Stimulated activated CD4-positive, alpha-beta T cell treated with anti-CD3 and anti-CD28 coated beads, Interleukin-1b, Interleukin-23, amount 100 ng/mL, for 24 hours (primary cell): ENCODE measurements around the gene SMARCAD1.

ENCODE experiments used
- DNase-seq, 4 experiments: peaks; one replicate each; pipeline ENCODE4 v3.0.0-alpha.2; 2020; ENCODE audit warnings: low read depth in 4 of 4, low spot score in 1 of 4

Gene SMARCAD1

DNA sequence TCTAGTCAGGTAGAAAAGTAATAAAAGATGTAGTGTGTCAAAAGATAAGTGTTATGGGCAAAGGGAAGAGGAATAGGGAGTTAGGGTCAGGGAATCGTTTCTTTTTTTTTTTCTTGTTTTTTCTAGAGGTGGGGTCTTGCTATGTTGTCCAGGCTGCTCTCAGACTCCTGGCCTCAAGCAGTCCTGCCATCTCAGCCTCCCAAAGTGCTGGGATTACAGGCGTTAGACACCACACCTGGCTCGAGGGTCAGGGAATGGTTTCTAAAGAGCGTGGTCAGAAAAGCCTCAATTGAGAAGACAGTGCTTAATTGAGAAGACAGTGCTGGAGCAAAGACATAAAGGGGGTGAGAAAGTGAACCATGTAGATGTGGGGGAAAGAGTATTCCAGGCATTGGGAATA, 19.1 kb downstream of the SMARCAD1 start:
- DNase-seq, result no peak

DNA sequence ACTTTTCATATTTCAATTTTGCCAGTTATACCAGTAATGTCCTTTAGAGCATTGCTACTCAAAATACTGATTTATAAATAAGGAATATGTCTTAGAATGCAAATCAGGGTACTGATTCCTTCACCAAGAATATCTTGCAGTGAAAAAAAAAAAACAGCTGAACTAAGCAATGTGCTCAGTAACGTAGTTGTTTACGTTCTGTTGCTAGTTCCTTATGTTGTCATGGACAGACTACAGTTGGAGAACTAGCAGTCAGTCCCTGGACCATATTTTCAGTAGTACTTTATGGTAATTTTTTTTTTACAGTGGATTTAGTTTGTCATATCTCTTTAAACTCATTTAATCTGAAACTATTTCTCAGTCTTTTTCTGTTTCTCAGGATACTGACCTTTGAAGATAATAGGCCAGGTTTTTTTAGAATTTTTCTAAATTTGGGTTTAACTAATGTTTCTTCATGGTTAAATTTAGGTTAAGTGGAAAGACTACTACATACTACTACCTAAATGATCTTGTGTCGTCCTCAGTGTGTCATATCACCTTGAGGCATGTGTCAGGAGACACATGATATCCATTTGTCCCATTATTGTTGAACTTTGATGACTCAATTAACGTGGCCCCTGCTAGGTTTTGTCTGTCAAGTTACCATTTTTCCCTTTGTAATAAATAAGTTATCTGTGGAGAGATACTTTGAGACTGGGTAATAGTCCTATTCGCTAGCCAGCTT, 21.0 kb downstream of the SMARCAD1 start:
- no peak for DNase-seq

DNA sequence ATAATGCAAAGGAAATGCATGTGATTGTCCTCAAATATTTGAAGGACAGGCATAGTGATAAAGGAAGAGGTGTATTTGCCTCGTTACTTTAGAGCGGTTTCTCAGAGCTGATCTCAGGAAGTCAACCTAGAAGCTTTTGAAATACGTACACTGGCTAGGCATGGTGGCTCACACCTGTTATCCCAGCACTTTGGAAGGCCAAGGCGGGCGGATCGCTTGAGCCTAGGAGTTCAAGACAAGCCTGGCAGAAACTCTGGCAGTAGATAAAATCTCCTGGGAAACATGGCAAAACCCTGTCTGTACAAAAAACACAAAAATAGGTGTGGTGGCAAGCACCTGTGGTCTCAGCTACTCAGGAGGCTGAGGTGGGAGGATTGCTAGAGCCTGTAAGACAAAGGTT, 24.9 kb downstream of the SMARCAD1 start:
- no peak for DNase-seq

DNA sequence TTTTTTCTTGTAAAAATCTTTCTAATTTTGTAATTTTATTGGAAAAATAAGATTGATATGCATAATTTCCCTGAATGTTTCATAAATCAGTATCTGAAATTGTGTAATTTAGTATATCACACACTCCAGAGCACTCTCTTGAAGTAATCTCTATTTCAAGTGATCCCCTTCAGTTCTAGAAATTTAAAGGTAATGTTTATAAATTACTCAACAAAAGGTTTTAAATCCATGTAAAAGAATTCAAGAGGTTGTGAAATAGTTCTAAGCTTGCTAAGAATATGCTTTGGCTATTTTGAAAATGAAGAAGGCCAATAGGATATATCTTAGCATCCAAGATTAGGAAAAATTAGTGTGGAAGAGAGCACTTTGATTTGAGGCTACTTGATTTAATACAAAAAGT, 28.2 kb downstream of the SMARCAD1 start:
- no peak for DNase-seq

DNA sequence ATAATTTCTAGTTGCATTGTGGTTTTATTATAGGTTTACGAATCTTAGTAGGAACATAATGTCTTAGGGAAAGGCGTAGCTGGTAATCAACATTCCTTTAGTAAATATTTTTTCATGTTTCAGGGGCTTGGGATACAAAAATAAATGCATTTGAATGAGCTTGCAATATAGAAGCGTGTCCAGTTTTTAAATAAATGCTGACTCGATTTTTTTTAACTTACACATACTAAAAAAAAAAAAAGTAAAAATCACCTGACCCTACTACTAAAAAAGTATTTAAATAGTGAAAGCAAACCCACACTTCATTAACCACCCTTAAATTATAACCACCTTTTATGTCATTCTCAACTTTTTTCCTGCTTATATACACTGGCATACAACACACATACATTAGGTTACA, 29.6 kb downstream of the SMARCAD1 start:
- DNase-seq, result no peak

DNA sequence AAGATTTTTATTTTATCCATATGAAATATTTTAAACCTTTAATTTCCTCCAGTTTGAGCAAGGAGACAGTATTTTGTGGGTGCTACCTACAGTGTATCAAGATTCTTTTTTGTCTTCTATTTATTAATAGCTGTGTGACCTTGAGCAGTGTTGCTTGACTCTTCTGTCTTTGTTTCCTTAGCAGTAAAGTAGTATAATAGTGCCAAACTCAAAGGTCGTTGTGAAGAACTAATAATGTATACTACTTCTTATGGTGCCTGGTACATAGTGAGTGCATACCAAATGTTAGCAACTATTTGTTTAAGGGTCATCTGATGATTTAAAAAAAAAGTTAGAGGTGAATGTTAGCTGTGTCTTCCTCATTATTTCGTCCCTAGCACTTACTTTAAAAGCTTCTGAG, 30.5 kb downstream of the SMARCAD1 start:
- DNase-seq, result no peak

DNA sequence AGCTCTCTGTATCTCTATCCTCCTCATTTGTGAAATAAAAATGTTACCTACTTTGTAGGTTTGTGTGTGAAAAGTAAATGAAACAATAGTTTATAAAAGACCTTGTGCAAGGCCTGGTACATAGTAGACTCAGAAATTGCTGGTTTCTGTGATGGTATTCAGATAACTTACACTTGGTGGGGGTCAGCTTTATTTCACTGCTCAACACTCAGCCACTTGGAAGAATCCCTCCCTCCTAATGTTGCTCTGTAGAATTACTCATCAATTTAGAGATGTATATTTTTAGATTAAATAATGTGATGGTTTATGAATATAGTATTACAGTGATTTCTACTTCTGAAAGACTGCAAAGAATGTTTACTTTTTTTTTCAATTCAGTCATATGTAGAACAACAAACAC, 32.7 kb downstream of the SMARCAD1 start:
- no peak for DNase-seq

DNA sequence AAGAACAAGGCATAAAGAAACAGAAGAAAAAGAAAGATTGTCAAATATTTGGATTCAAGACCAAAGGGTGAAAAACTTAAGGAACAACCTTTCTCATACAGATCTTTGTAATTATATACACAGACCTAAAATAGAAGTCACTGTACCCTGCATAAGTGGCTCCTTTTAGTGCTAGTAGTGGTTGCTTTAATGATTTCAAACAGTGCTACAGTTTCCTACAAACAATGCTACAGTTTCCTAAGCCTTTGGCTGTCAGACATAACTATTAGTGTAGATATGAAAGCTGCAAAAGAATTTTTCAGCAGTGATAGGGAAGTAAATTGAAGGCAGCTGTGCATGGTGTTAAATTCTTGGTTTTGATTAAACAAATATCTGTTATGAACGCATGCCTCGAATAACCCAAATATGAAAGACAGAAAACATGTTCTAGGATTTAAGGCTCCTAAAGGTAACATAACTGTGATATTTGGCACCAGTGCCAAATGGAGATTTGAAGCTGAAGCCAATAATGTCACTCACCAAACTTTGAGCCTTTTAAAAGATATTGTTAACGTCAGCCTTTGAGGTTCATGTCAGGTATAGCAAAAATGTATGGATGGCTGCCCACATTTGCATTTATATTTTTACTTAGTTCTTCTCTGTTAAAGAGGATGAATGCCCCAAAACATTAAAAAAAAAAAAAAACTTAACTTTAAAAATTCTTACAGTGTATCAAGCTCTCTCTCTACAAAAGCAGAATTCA, 36.6 kb downstream of the SMARCAD1 start:
- DNase-seq, result no peak

DNA sequence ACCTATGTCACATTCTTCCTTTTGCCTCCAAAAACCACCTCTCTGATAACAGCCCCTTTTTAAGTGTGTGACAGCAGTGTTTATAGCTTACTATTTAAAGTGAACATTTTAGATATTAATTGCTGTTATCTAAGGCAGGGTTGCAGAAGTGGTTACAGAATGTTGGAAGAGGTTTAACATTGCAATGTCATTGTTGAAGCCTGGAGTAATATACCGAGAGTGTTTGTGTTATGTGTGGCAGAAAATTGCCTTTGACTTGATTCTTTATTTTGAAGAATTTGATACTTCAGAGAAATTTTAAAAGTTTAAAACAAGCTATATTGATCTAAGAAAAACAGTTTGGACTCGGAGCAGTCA, 37.1 kb downstream of the SMARCAD1 start:
- DNase-seq, result no peak

DNA sequence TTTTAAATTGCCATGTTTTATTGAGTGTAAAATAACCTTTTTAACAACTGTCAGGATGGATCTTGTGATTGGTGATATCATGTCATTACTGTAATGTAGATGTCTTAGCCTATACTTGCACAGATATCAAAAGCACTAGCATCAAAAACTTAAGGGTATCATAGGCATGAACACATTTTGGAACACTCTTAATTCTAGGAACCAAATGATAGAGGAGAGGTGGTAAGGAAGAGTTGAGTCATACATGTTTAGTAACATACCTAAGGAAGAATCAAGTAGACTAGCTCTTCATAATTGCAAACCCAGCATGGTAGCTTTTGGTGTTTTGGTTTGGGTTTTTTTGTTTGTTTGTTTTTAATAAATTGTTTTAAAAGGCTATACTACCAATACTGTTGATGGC, 43.4 kb downstream of the SMARCAD1 start:
- no peak for DNase-seq

DNA sequence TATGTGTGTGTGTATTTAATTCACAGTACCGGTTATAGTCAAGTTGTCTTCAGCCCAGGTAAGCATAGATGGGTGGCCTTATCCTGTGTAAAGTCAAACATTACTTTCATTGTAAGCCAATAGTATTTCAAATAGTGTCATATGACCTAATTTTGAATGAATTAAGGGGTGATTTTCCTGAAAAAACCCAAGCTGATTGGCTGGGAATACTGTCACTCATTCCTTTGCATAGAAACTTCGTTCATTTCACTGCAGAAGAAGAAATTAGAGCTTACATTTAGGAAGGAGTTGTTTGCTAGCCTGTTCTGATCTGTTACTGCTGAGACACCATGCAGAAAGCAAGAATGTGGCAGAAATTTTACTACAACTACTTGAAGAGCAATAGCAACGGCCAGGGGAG, 45.4 kb downstream of the SMARCAD1 start:
- no peak for DNase-seq

DNA sequence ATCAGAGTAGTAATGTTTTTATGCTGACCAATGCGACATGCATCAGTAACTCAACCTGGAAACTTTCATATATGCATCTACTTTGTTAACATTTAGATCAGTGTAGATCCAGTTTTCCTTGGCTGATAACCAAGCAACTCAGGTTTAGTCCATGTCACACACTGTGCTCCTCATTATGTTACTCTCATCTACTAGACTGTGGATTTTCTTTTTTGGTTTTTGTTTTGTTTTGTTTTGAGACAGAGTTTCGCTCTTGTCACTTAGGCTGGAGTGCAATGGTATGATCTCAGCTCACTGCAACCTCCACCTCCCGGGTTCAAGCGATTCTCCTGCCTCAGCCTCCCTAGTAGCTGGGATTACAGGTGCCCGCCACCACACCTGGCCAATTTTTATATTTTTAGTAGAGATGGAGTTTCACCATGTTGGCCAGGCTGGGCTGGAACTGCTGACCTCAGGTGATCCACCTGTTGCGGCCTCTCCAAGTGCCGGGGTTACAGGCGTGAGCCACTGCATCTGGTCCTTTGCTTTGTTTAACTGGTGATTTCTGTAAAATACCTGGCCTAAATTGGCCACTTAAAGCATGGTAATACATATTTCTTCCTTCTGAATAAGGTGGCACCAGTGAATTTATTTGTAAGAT, 48.6 kb downstream of the SMARCAD1 start:
- DNase-seq, result no peak

DNA sequence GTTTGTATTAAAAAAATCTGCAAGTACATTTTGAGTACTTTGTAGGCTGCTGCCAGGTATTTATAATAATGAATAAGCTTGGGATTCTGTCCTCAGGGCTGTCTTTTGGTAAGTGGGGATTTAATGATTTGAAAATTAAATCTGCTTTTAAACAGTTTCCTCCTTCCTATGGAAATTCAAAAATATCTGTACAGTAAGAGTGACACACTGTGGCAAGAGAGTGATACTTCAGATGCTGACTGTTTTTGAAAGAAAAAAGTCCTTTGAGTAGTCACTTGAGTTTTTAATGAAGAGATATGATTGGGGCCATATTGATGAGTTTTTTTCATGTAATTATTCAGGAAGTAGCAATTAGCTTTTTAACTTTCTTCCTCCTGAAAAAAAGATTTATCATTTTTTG, 49.2 kb downstream of the SMARCAD1 start:
- no peak for DNase-seq

DNA sequence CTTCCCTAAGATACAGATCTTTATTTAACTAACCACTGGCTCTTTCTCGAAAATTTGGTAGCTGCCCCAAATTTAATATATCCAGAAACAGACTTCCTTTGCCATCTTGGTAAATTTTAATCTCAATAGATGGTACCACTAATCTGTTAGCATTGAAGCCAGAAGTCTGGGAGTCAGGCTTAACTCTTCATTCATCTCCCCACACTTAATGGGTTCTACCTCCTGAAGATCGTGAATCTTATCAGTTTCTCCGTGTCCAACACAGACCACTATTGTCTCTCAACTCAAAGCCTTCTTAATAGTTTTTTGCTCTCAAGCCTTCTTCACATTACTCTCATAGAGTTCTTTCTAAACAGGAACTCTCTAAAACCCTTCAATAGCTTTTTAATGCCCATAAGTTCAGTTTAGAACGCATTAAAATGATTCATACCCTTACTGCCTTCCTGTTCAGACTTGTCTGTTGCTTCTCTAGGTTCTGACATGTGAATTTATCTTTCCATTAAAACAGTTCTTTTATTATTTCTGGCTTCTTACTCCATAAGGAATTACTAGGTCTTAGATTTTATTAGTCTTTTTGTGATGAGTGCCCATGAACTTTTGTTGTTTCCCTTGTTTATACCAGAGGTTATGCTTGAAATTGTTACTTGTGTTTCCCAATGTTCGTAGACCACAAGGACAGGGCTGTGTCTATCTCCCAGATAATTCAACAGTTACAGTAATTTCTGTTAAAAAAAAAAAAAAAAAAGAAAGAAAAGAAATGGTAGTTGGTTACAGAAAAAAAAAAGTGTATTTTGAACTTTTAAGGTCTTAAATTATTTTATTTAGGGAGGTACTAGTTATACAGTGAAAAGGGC, 54.7 kb downstream of the SMARCAD1 start:
- no peak for DNase-seq

DNA sequence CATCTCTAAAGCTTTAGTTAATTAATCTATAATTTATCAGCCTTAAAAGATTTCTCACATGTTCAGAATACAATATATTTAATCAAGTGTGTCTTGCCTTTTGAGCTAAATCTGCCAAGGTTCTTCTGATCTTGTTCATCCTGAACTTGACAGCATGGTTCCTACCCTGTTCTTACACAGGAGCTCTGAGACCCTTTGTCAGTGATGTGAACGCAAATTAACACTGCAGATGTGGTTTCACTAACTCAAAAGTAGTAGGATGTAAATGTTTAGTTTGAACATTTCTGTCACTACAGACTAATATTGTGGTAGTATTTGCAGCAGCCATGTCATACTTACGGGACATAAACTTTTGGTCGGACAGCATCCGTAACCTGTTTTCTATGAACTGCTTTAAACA, 59.4 kb downstream of the SMARCAD1 start:
- no peak for DNase-seq

DNA sequence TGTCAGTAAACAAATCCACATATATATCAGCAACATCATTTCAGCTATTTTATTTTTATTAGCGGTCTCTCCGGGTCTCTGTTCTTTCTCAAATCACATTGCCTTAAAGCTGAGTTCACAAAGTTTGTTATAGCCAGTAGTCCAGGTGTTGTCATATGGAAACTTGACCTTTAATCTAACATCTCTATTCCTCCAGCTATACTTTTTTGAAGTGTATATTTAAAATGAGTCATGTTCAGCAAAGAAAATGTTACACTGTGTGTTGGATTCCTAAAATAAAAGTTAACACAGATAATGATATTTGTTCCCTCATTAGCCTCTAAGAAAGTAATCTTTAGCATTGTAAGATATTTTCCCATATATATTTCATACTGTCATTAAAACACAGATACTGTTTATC, 63.6 kb downstream of the SMARCAD1 start:
- DNase-seq, result no peak

DNA sequence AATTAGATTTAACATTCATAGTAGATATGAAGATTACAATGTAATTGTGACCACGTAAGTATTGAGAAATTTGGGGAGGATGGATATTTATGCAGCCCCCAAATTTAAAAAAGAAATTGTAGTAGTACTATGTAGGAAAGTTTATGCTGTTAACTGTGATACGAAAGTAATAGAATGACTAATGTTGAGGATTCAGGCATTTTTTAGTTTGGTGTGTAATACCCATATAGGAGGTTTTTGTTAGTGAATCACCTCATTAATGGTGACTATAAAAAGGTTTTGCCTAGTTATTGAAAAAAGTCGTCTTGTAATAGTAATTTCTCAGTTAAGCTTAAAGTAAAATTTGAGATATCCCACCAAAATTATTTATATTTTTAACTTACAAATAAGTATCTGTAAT, 67.2 kb downstream of the SMARCAD1 start:
- no peak for DNase-seq

DNA sequence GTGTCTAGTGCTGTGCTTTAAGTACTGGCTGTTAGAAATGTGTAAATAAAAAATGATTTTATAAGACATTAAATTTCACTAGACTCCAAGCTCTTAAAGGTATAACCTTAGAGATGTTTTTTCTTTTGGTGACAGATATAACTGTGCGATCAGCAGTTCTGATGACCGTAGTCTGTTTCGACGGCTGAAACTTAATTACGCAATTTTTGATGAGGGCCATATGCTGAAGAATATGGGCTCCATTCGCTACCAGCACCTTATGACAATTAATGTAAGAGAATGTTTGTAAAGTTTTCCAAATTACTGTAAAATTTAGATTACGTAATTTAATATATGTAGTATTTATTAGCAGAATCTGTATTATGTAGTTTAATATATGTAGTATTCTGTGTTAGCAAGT, 68.5 kb downstream of the SMARCAD1 start:
- DNase-seq, result no peak

DNA sequence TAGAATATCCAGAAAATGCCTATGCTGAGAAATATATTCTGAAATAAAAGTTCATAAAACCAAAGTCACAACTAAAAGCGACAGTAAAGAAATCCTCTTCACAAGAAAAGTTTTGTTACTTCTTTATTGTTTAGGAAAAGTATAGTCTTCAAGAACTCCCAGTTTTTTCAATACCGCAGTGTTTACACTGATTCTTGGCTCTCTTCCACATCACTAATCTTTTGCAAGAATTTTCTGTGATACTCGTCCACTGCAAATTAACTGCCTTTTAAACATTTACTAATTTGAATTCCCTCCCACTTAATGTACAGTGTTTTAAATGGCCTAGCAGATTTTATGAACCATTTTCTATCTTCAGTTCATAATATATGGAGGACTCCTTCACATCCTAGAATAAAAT, 69.9 kb downstream of the SMARCAD1 start:
- no peak for DNase-seq

DNA sequence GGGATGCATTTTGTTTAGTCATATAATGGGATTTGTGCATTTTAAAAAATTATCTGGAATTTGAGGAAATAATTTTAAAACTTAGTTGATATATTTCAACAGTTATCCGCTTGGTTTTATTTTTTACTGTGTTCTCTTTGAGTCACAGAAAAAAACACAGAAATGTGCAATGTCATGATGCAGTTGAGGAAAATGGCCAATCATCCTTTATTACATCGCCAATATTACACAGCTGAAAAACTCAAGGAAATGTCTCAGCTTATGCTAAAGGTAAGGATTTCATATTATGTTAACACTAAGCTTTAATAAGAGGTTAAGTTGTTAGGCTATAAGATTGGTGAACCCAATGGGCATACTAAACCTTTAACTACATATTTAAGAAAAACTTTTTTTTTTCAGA, 71.1 kb downstream of the SMARCAD1 start:
- DNase-seq, result no peak

DNA sequence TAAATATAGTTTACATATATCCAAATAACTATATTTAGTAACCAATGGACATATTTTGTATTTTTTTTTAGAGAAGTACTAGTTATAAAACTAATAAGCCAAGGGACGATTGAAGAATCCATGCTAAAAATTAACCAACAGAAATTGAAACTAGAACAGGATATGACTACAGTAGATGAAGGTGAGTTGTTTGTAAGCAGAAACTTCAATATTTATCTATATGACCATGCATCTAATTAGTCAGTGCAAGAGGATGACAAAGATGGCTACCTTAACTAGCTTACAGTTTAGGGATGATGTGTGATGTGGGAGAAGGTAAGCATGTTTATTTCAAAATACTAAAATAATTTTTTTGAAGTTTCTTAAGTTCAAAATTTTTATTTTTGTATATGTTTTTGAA, 77.2 kb downstream of the SMARCAD1 start:
- DNase-seq, result no peak

DNA sequence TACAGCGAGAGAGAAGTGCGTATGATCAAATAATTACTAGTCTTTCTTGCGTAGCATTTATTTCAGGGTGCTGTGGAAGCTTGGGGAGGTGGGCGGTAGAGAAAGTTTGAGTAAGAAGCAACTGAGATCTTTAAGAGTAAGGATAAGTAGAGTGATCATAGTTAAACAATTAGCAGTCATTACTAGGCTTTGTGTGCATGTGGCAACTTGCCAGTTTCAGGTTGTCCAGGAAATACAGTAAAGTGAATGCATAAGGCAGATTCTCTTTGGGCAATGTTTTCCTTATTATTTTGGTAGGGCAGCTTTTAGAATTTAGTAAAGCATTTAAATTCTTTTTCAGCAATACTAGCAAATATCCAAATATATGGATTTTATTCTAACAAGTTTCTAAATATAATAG, 78.0 kb downstream of the SMARCAD1 start:
- DNase-seq, result no peak
